ENCODE results near the gene CRHR2.
A peak's percentile ranks its signal among the peaks of the same experiment; 100 is the strongest.

CRHR2 gene

DNA sequence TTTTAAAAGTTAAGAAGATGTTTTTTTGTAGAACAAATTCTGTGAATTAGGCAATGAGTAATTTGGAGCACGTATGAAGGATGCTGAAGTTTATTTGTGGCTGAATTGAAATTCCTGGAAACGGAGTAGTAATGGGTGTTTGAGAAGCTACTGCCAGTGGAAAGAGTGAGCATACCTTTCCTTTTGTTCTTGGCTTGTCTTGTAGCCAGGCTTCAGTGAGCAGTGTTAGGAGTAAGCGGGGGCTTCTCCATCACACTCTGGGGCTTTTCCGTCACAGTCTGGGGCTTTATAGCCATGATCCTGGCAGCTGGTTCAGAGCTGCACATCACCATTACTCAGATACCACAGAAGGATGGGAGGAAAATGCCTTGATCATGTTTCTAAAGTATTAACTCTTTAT lies 55.2 kb downstream of the CRHR2 start:
- Histone ChIP-seq H2AFZ (ENCODE audit: insufficient read depth, low read length, poor library complexity) (no peak overlapping the region), H2BK12ac (ENCODE audit: low read length) (no peak overlapping the region), H2AK5ac (ENCODE audit: low read length) (no peak overlapping the region), H3K18ac (ENCODE audit: low read length) (no peak overlapping the region), H3K4me2 (ENCODE audit: low read length) (no peak overlapping the region), H3K14ac (ENCODE audit: low read length) (no peak overlapping the region), H4K8ac (ENCODE audit: low read depth, low read length) (no peak overlapping the region), H3K79me1 (ENCODE audit: low read length) (no peaks in the 10 kb centered on the region), H3K9ac (ENCODE audit: low read length) (no peak overlapping the region), H4K12ac (ENCODE audit: low read depth, low read length) (no peak overlapping the region), H3K4me3 (ENCODE audit: low read depth, low read length) (no peak overlapping the region), H4K91ac (ENCODE audit: low read depth, low read length) (no peak overlapping the region), H3K4ac (ENCODE audit: low read depth, low read length) (no peak overlapping the region), H3K79me2 (ENCODE audit: control insufficient read depth, insufficient read depth, low read length, poor library complexity) (no peaks in the 10 kb centered on the region), H2BK5ac (ENCODE audit: low read depth, low read length, poor library complexity) (no peak overlapping the region), H3K4me1 (ENCODE audit: control insufficient read depth in 1 of 2, insufficient read depth in 2 of 2, low read length in 2 of 2) (no peaks in the 10 kb centered on the region), H3K9me3 (ENCODE audit: insufficient read depth, low read depth, low read length) (no peaks in the 10 kb centered on the region), H3K36me3 (ENCODE audit: control insufficient read depth in 1 of 2, insufficient read depth in 2 of 2, low read length in 2 of 2) (peaks cover 19 to 34% of the 10 kb centered on the region in 2 experiments), H2BK120ac (ENCODE audit: insufficient read depth, low read length, poor library complexity) (no peak overlapping the region), H3K23ac (ENCODE audit: low read length) (no peak overlapping the region), H3K27me3 (ENCODE audit: insufficient read depth, low read length) (no peaks in the 10 kb centered on the region), H3K27ac (ENCODE audit: low read depth, low read length) (no peak overlapping the region)
- DNase-seq = no peak
- WGBS (ENCODE audit: extremely low coverage, insufficient coverage, insufficient read length) = 100% methylated on average over 1 of the region's 4 CpGs

- Histone ChIP-seq H2BK120ac (ENCODE audit: insufficient read depth, low read length, poor library complexity) (no peak overlapping the region), H4K91ac (ENCODE audit: low read depth, low read length) (no peak overlapping the region), H3K27ac (ENCODE audit: low read depth, low read length) (no peak overlapping the region), H3K79me1 (ENCODE audit: low read length) (no peaks in the 10 kb centered on the region), H3K4ac (ENCODE audit: low read depth, low read length) (no peak overlapping the region), H4K8ac (ENCODE audit: low read depth, low read length) (no peak overlapping the region), H3K14ac (ENCODE audit: low read length) (no peak overlapping the region), H3K27me3 (ENCODE audit: insufficient read depth, low read length) (no peaks in the 10 kb centered on the region), H4K12ac (ENCODE audit: low read depth, low read length) (no peak overlapping the region), H2BK12ac (ENCODE audit: low read length) (no peak overlapping the region), H3K4me2 (ENCODE audit: low read length) (no peak overlapping the region), H3K9me3 (ENCODE audit: insufficient read depth, low read depth, low read length) (no peaks in the 10 kb centered on the region), H2AK5ac (ENCODE audit: low read length) (no peak overlapping the region), H3K79me2 (ENCODE audit: control insufficient read depth, insufficient read depth, low read length, poor library complexity) (no peaks in the 10 kb centered on the region), H2AFZ (ENCODE audit: insufficient read depth, low read length, poor library complexity) (no peak overlapping the region), H3K18ac (ENCODE audit: low read length) (no peak overlapping the region), H3K9ac (ENCODE audit: low read length) (no peak overlapping the region), H3K36me3 (ENCODE audit: control insufficient read depth in 1 of 2, insufficient read depth in 2 of 2, low read length in 2 of 2) (peaks cover 17 to 29% of the 10 kb centered on the region in 2 experiments), H3K4me3 (ENCODE audit: low read depth, low read length) (no peak overlapping the region), H3K23ac (ENCODE audit: low read length) (no peak overlapping the region), H2BK5ac (ENCODE audit: low read depth, low read length, poor library complexity) (no peak overlapping the region), H3K4me1 (ENCODE audit: control insufficient read depth in 1 of 2, insufficient read depth in 2 of 2, low read length in 2 of 2) (no peaks in the 10 kb centered on the region)
- peak in 1 of 2 donors; percentile 1 for DNase-seq
- WGBS (ENCODE audit: extremely low coverage, insufficient coverage, insufficient read length) = no CpG with 5 or more reads among the region's 1 CpG
These were observed 57.0 kb downstream of the CRHR2 start for GRCh38 chr7:30625283-30625682.

DNA sequence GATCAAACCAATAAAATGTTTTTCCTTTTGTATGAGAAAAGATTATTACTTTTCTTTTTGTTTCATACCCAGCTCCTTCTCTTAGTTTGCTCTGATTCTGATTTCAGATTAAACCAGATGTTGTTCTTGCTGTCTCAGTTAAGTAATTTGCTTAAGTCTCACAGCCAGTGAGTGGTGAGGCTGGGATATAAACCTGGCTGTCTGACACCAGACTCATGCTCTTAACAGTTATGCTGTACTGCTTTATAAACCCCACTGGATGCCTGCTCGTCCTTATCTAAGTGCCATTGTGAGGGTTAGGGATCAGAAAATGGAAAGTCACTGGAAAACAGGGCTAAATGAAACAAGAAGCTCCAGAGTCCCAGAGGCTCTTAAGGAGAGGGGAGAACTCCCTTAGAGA lies 63.3 kb downstream of the CRHR2 start:
- no peak overlapping the region for H2BK5ac ChIP-seq (ENCODE audit: low read depth, low read length, poor library complexity)
- H3K79me2 ChIP-seq (ENCODE audit: control insufficient read depth, insufficient read depth, low read length, poor library complexity) = no peaks in the 10 kb centered on the region
- no peak overlapping the region for H4K91ac ChIP-seq (ENCODE audit: low read depth, low read length)
- no peak overlapping the region for H3K18ac ChIP-seq (ENCODE audit: low read length)
- H3K27ac ChIP-seq (ENCODE audit: low read depth, low read length) = no peak overlapping the region
- no peak for DNase-seq
- H3K79me1 ChIP-seq (ENCODE audit: low read length) = no peaks in the 10 kb centered on the region
- H4K8ac ChIP-seq (ENCODE audit: low read depth, low read length) = no peak overlapping the region
- no CpG with 5 or more reads among the region's 1 CpG for WGBS (ENCODE audit: extremely low coverage, insufficient coverage, insufficient read length)
- no peaks in the 10 kb centered on the region for H3K9me3 ChIP-seq (ENCODE audit: insufficient read depth, low read depth, low read length)
- no peak overlapping the region for H3K9ac ChIP-seq (ENCODE audit: low read length)
- no peak overlapping the region for H3K4ac ChIP-seq (ENCODE audit: low read depth, low read length)
- no peak overlapping the region for H3K4me3 ChIP-seq (ENCODE audit: low read depth, low read length)
- no peak overlapping the region for H2BK120ac ChIP-seq (ENCODE audit: insufficient read depth, low read length, poor library complexity)
- no peak overlapping the region for H4K12ac ChIP-seq (ENCODE audit: low read depth, low read length)
- no peak overlapping the region for H2AFZ ChIP-seq (ENCODE audit: insufficient read depth, low read length, poor library complexity)
- H3K4me1 ChIP-seq (ENCODE audit: control insufficient read depth in 1 of 2, insufficient read depth in 2 of 2, low read length in 2 of 2) = no peaks in the 10 kb centered on the region
- no peak overlapping the region for H3K14ac ChIP-seq (ENCODE audit: low read length)
- no peaks in the 10 kb centered on the region for H3K27me3 ChIP-seq (ENCODE audit: insufficient read depth, low read length)
- H2BK12ac ChIP-seq (ENCODE audit: low read length) = no peak overlapping the region
- no peak overlapping the region for H2AK5ac ChIP-seq (ENCODE audit: low read length)
- H3K4me2 ChIP-seq (ENCODE audit: low read length) = no peak overlapping the region
- H3K23ac ChIP-seq (ENCODE audit: low read length) = no peak overlapping the region
- peaks cover 18 to 33% of the 10 kb centered on the region in 2 experiments for H3K36me3 ChIP-seq (ENCODE audit: control insufficient read depth in 1 of 2, insufficient read depth in 2 of 2, low read length in 2 of 2)

GRCh38 chr7:30618080-30618676 lies 64.1 kb downstream of the CRHR2 start:
- H2BK120ac ChIP-seq (ENCODE audit: insufficient read depth, low read length, poor library complexity) = no peak overlapping the region
- no peaks in the 10 kb centered on the region for H3K79me1 ChIP-seq (ENCODE audit: low read length)
- peaks cover 16 to 31% of the 10 kb centered on the region in 2 experiments for H3K36me3 ChIP-seq (ENCODE audit: control insufficient read depth in 1 of 2, insufficient read depth in 2 of 2, low read length in 2 of 2)
- no peak for DNase-seq
- no peak overlapping the region for H2AFZ ChIP-seq (ENCODE audit: insufficient read depth, low read length, poor library complexity)
- no peak overlapping the region for H3K9ac ChIP-seq (ENCODE audit: low read length)
- no peaks in the 10 kb centered on the region for H3K9me3 ChIP-seq (ENCODE audit: insufficient read depth, low read depth, low read length)
- H3K27ac ChIP-seq (ENCODE audit: low read depth, low read length) = no peak overlapping the region
- H4K8ac ChIP-seq (ENCODE audit: low read depth, low read length) = no peak overlapping the region
- WGBS (ENCODE audit: extremely low coverage, insufficient coverage, insufficient read length) = no CpG with 5 or more reads among the region's 4 CpGs
- H3K4me1 ChIP-seq (ENCODE audit: control insufficient read depth in 1 of 2, insufficient read depth in 2 of 2, low read length in 2 of 2) = no peaks in the 10 kb centered on the region
- no peak overlapping the region for H4K12ac ChIP-seq (ENCODE audit: low read depth, low read length)
- no peak overlapping the region for H2AK5ac ChIP-seq (ENCODE audit: low read length)
- no peaks in the 10 kb centered on the region for H3K27me3 ChIP-seq (ENCODE audit: insufficient read depth, low read length)
- no peak overlapping the region for H3K4ac ChIP-seq (ENCODE audit: low read depth, low read length)
- H3K23ac ChIP-seq (ENCODE audit: low read length) = no peak overlapping the region
- no peak overlapping the region for H2BK12ac ChIP-seq (ENCODE audit: low read length)
- H2BK5ac ChIP-seq (ENCODE audit: low read depth, low read length, poor library complexity) = no peak overlapping the region
- H4K91ac ChIP-seq (ENCODE audit: low read depth, low read length) = no peak overlapping the region
- no peak overlapping the region for H3K14ac ChIP-seq (ENCODE audit: low read length)
- no peak overlapping the region for H3K18ac ChIP-seq (ENCODE audit: low read length)
- H3K4me3 ChIP-seq (ENCODE audit: low read depth, low read length) = no peak overlapping the region
- no peaks in the 10 kb centered on the region for H3K79me2 ChIP-seq (ENCODE audit: control insufficient read depth, insufficient read depth, low read length, poor library complexity)
- no peak overlapping the region for H3K4me2 ChIP-seq (ENCODE audit: low read length)

Data from trophoblast cell (in vitro differentiated cells and primary cell).